GM21786 (cell line): ENCODE measurements around the gene KMT2B.
"Not testable (repeated sequence)": the region's sequence is repeated elsewhere in the genome, so short reads cannot be mapped to it uniquely, and the experiment has no call there.

ENCODE experiments used
- ATAC-seq: cut with Tn5 transposase; IDR thresholded peaks from one replicate; pipeline ENCODE4 v1.9.1; 2021; ENCODE audit not compliant: unreplicated experiment

Gene KMT2B, protein sequence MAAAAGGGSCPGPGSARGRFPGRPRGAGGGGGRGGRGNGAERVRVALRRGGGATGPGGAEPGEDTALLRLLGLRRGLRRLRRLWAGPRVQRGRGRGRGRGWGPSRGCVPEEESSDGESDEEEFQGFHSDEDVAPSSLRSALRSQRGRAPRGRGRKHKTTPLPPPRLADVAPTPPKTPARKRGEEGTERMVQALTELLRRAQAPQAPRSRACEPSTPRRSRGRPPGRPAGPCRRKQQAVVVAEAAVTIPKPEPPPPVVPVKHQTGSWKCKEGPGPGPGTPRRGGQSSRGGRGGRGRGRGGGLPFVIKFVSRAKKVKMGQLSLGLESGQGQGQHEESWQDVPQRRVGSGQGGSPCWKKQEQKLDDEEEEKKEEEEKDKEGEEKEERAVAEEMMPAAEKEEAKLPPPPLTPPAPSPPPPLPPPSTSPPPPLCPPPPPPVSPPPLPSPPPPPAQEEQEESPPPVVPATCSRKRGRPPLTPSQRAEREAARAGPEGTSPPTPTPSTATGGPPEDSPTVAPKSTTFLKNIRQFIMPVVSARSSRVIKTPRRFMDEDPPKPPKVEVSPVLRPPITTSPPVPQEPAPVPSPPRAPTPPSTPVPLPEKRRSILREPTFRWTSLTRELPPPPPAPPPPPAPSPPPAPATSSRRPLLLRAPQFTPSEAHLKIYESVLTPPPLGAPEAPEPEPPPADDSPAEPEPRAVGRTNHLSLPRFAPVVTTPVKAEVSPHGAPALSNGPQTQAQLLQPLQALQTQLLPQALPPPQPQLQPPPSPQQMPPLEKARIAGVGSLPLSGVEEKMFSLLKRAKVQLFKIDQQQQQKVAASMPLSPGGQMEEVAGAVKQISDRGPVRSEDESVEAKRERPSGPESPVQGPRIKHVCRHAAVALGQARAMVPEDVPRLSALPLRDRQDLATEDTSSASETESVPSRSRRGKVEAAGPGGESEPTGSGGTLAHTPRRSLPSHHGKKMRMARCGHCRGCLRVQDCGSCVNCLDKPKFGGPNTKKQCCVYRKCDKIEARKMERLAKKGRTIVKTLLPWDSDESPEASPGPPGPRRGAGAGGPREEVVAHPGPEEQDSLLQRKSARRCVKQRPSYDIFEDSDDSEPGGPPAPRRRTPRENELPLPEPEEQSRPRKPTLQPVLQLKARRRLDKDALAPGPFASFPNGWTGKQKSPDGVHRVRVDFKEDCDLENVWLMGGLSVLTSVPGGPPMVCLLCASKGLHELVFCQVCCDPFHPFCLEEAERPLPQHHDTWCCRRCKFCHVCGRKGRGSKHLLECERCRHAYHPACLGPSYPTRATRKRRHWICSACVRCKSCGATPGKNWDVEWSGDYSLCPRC (N-terminal part only)

DNA sequence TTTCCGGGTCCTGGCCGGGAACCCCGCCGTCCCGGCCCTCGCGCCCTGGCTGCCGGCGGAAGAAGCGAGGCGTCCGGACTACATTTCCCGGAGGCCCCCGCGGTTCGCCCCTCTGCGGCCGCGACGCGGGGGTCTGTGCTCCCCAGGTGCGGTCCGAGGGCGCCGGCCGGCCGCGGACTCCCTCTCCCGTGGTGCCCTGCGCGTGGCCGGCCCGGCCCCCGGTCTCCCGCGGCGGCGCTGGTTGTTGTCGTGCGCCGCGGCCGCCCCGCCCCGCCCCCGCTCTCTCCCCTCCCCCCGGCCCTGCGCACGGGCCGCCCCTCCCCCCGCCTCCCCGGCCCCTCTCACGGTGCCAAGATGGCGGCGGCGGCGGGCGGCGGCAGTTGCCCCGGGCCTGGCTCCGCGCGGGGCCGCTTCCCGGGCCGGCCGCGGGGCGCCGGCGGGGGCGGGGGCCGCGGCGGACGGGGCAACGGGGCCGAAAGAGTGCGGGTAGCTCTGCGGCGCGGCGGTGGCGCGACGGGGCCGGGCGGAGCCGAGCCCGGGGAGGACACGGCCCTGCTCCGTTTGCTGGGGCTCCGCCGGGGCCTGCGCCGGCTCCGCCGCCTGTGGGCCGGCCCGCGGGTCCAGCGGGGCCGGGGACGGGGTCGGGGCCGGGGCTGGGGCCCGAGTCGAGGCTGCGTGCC is at the start of gene KMT2B:
Gene KMT2B (plus strand): TSS at position 339 of the 680 bp plus-strand sequence. CDS start 16 bp downstream, at position 355.
- ATAC-seq = peak; percentile 32

DNA sequence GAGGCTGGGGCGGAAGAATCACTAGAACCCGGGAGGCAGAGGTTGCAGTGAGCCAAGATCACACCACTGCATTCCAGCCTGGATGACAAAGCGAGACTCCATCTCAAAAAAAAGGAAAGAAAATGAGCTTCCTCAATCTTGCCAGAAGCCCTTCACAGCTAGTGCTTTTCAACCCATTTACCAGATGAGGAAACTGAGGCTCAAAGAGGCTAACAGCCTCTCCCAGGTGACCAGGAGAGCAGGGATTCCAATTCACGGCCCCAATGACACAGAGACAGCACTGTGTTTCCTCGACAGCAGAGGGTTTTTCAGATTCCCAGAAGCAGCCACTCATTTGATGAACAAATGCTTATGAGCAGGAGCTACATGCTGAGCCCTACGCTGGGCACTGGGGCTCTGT is 48.2 kb upstream of the KMT2B start:
- no peak for ATAC-seq

DNA sequence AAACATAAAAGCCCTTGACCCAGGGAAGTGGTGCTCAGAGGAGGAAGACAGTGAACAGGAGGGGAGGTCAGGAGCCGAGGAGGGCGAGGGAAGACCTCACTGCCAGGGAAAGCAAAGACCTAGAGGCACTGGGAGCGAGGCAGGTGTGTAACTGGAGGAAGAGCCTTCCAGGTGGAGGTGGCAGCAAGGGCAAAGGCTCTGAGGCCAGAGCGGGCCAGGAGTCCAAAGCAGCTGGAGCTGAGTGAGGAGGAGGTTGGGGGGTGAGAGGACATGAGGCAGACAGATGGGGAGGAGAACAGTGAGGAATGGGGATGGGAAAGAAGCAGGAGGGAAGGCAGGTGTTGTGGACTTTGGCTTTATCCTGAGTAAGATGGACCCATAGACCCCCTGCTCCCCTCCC is 47.8 kb upstream of the KMT2B start:
- no peak for ATAC-seq

DNA sequence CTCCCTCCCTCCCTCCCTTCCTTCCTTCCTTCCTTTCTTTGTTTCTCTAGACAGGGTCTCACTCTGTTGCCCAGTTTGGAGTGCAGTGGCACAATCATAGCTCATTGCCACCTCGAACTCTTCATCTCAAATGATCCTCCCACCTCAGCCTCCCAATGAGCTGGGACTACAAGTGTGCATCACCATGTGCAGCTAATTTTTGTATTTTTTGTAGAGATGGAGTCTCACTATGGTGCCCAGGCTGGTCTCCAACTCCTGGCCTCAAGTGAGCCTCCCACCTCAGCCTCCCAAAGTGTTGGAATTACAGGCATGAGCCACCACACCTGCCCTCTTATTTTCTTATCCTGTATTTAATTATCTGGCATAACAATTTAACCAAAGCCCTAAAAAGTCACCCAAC is 47.1 kb upstream of the KMT2B start:
- ATAC-seq = no peak

DNA sequence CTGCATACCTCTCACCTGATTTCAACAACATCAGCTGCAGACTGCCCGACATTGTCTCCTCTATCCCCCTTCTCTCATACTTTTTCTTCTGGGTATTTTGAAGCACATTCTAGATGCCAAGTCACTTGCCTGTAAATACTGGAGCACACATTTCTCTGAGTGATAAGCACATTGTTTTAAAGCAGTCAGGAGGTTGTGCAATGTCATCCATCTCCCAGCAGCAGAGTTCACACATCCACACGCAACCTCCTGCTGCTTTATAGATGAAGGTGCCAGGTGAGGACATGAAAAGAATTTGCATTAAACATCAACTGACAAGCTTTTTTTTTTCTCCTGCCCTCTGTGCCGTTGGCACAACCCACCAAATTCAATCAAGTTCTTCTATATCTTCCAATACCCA is 46.0 kb upstream of the KMT2B start:
- ATAC-seq = no peak

DNA sequence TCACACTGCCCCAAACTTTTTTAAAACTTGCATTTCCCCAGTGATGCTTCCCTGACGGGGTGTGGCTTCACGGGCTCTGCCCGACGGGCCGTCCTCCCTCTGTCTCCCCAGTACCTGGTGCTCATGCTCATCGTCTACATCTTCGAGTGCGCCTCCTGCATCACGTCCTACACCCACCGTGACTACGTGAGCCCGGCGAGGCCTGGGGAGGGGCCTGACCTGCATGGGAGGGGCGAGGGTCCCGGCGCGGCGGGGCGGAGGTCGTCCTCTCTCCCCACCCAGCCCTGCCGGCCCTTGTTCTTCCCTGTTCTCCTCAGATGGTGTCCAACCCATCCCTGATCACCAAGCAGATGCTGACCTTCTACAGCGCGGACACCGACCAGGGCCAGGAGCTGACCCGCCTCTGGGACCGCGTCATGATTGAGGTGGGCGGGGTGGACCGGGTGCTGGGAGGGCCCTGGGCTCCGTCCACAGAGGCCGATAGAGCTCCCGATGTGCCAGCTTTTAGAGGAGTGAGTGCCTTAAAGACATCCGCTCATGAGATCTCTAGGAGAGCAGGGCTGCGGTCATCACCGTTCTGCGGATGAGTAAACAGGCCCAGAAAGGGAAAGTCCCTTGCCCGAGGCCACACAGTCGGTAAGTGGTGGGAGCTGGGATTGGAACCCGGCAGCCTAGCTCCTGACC is 44.5 kb upstream of the KMT2B start:
- no peak for ATAC-seq

DNA sequence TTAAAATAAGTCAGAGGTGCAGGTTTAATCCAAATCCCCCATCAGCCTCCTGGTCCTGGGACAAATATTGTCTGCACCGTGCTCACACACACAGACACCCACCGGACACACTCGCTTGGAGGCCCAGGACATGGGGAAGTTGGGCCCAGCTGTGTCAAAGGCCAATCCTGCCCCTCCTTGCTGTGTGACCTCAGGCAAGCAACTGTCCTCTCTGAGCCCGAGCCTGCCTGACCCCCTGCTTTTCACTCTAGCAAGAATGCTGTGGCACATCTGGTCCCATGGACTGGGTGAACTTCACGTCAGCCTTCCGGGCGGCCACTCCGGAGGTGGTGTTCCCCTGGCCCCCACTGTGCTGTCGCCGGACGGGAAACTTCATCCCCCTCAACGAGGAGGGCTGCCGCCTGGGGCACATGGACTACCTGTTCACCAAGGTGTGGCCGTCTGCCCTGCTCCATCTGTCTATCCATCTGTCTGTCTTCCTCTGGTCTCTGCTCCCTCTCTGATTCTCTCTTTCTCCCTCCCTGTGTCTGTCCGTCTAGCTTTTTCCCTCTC is 42.1 kb upstream of the KMT2B start:
- ATAC-seq = no peak

DNA sequence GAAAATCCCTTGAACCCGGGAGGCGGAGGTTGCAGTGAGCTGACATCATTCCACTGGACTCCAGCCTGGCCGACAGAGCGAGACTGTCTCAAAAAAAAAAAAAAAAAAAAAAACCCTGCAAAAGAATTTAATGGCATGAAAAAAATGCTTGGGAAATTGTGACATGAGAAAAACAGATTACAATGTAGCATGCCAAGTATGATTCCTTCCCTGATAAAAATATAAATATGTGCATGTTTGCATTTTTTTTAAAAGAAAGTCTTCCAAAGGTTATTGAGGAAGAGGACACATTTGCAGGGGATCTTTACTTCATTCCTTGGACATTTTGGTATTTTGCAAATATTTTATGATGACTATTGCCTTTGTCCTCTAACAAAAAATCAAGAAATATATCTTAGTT is 28.0 kb upstream of the KMT2B start:
- ATAC-seq = no peak

DNA sequence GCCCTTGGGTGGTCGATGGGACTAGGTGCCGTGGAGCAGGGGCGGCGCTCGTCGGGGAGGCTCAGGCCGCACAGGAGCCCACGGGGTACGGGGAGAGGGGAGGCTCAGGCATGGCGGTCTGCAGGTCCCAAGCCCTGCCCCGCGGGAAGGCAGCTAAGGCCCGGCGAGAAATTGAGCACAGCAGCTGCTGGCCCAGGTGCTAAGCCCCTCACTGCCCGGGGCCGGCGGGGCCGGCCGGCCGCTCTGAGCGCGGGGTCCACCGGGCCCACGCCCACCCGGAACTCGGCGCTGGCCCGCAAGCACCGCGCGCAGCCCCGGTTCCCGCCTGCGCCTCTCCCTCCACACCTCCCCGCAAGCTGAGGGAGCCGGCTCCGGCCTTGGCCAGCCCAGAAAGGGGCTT is 26.7 kb upstream of the KMT2B start:
- ATAC-seq = not testable (repeated sequence)

DNA sequence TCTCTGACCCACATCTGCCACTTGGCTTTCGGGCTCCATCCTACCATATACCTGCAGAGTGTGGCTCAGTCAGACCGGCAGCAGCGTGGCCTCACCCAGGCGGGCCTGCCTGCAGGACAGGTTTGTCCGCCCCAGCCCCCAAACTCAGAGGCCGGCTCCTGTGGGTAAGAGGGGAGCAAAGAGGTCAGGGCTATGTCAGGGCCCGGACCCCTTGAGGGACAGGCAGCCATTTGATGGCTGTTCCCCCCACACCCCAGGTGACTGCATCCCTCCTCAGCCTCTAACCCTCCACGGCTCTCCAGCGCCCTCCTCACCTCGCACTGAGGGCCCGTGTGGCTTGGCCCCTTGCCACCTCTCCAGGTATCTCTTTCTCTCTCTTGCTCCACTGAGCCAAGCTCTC is 25.8 kb upstream of the KMT2B start:
- ATAC-seq = no peak

DNA sequence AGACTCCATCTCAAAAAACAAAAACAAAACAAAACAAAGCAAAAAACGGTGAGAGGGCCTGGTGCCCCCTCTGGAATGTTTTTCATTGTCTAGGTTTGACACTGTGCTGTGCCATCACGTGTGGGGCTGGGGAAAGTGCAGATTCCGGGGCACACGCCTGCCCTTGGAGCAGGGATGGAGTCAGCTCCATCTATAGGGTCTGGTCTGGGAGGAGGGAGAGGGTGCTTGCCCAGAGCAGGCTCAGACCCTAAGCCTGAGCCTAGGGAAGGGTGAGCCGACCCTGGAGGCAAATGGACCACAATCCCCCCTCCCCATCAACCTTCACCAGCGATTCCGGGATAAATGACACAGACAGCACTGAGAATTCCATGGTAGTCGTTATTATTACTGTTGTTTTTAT is 24.4 kb upstream of the KMT2B start:
- no peak for ATAC-seq

DNA sequence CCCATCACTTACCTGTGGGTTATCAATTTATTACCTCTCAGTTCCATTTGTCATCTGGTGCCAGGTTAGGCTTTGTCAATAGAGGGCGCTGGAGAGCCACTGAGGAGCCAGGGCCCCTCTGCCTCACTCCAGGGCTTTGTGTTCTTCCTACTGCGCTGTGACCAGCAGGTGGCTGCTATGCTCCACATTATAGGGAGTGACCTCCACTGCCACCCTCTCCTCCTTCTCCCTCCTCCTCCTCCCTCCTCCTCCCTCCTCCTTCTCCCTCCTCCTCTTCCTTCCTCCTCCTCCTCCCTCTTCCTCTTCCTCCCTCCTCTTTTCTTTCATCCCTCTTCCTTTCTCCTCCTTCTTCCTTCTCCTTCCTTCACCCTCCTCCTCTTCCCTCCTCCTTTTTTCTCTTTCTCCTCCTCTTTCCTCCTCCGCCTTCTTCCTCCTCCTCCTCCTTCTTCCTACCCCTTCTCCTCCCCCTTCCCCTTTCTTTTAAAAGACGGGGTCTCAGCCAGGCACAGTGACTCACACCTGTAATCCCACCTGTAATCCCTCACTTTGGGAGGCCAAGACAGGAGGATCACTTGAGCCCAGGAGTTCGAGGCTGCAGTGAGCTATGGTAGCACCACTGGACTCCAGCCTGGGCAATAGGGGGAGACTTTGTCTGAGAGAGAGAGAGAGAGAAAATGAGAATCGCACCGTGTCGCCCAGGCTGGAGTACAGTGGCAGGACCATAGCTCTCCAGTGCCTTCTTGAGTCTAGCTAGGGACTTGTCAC is 23.8 kb upstream of the KMT2B start:
- peak; percentile 53 for ATAC-seq

DNA sequence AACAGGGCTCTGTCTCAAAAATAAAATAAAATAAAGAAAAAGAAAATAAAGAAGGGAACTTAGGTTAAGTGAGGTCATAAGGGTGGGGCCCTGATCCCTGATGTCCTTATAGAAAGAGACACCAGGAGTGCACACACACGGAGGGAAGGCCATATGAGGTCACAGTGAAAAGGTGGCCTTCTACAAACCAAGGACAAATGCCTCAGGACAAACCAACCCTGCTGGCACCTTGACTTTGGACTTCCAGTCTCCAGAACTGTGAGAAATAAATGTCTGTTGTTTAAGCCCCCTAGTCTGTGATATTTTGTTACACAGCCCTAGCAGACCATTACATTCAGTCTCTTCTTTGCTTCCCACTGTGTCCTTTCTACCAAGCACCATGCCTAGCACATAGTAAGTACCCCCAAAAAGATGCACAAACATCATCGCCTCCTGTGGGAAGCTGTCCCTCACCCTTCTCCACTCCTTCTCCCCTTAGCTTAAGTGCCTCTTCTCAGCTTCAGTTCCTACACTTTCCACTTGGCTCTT is 21.8 kb upstream of the KMT2B start:
- ATAC-seq = no peak

DNA sequence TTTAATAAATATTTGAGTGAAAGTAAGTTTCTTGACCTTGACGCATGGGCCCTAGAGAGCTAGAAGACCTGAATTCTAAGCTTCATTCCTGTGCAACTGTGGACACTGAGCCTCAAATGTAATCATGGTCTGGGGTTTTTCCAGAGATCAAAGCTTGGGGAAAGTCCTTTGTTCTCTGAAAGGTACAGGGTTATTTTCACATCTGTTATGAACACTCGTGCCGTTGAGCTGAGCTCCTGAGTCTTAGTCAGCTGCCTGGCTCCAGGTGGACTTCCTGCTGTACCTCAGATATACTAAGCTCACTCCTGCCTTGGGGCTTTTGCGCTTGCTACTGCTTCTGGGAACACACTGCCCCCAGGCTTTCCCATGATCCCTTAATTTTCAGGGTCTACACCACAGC is 21.0 kb upstream of the KMT2B start:
- no peak for ATAC-seq

DNA sequence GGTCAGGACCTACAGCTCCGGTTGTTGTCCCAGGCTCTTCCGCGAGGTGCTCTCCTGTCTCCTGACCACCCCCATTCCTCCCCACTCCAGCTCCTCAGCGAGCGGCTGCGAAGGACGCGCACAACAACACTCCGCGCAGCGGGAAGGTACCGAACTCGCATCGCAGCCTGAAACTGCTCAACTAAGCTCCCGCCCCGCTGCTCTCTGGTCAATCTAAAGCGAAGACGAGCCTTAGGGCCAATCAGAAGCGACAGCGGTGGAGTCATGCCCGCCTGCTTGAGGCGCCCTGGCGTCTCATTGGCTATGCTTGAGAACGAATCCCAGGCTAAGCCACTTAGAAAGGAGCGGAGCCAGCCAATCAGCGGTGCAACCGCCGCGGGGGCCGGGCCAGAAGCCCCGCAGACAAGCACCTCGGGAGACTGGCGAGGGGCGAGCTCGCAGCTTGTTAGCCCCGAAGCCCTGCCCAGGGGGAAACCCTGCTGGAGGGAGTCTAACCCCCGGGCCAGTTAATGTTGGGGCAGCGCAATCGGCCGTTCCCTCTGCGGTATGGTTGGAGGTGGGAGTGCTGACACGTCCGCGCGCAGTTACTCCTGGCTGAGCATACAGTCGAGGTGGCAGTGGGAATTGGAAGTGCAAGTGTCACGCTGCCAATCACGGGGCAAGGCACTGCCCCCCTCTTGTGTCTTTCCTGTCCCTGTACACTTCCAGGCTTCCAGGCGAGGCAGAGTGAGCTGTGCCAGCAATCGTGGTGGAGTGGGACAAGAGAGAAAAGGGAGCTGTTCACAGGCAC is 15.4 kb upstream of the KMT2B start:
- ATAC-seq = peak; percentile 91

DNA sequence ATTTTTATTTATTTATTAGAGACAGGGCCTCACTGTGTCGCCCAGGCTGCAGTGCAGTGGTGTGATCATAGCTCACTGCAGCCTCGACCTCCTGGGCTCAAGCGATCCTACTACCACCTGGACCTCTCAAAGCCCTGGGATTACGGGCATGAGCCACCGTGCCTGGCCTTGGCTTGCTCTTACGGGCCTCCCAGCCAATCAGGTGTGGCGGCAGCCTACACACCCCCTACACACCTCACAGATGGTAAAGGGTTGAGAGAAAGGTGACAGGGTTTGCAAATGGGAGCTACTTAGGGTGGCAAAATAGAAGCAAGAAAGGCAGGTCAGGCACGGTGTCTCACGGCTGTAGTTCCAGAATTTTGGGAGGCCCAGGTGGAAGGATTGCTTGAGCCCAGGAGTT is 14.5 kb upstream of the KMT2B start:
- ATAC-seq = no peak

DNA sequence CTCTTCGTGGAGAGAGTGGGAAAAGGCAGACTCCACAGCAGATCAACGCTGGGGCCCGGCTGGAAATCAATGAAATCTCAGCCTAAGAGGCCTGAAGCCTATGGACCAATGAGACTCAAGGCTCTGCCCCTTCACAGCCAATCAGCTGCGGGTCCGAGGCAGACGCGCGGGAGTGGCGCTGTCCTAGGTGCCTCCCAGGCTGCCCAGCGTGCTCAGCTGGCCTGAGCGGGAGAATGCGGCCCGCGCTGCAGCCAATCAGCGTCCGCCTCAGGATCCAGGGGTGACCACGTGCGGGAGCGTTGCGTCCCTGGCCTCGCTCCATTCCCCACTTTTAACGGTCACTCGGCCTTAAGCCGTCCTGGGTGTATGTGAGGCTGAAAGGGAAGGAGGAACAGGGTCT is 13.6 kb upstream of the KMT2B start, which contains the start of gene ZBTB32:
Gene ZBTB32 (plus strand): TSS at position 341 of the 400 bp plus-strand sequence. CDS start 10,069 bp downstream, outside the sequence.
- ATAC-seq = no peak

DNA sequence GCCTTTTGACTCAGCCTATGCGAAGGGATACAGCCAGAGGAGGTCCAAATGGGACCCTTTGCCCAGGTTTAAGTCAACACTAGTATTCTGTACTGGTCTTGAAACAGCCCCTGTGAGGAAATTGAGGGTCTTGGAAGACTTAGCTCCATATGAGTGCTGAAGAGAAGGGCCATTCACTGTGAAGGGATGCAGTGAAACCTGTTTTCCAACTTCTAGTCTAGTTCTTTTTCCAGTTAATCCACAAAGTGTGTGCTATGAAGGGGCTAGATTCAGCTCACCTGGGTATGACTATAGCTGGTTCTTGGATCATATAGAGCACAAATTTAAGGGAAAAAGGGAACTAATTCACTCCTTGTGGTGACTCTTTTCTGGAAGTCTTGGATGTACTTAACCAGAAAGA is 9.4 kb upstream of the KMT2B start:
- ATAC-seq = no peak
